GM23338 (cell line): ENCODE results near the gene TM9SF4. TPM values are rescaled to one million over a fixed set of nuclear protein-coding genes. Genes with fewer than 3 reads are reported as not detected.

Source experiments
- ATAC-seq: fragments of 200-7000 bp; cut with Tn5 transposase; 3 replicates; pipeline ENCODE4 v1.9.1; 2020
- DNase-seq: peaks from one replicate; pipeline ENCODE4 v3.0.0-alpha.2; 2015; ENCODE audit warnings: low spot score
- H2AFZ ChIP-seq: fragments of 200-600 bp; sonication (generic); 2 replicates; pipeline ENCODE4 v1.8.0; 2016; ENCODE audit warnings: antibody characterized with exemption, mild to moderate bottlenecking, moderate library complexity
- H3F3A ChIP-seq: fragments of 200-600 bp; sonication (generic); replicated peaks from 2 replicates; pipeline ENCODE4 v1.8.0; 2017; ENCODE audit warnings: antibody characterized with exemption, mixed run types, low read depth
- H3K27ac ChIP-seq: fragments of 200-600 bp; sonication (generic); 2 replicates; pipeline ENCODE4 v1.6.1; 2016; ENCODE audit warnings: low read depth
- H3K27me3 ChIP-seq: fragments of 200-600 bp; sonication (generic); 2 replicates; pipeline ENCODE4 v1.8.0; 2016; ENCODE audit warnings: mild to moderate bottlenecking, mixed run types, moderate library complexity; ENCODE audit not compliant: insufficient read depth
- H3K36me3 ChIP-seq: fragments of 200-600 bp; sonication (generic); 2 replicates; pipeline ENCODE4 v1.8.0; 2016; ENCODE audit warnings: mild to moderate bottlenecking; ENCODE audit not compliant: insufficient read depth
- H3K4me1 ChIP-seq: fragments of 200-600 bp; sonication (generic); 2 replicates; pipeline ENCODE4 v1.8.0; 2016; ENCODE audit warnings: mild to moderate bottlenecking, moderate library complexity; ENCODE audit not compliant: insufficient read depth
- H3K4me2 ChIP-seq: fragments of 200-600 bp; sonication (generic); 2 replicates; pipeline ENCODE4 v1.7.1; 2017; ENCODE audit warnings: mixed run types
- H3K4me3 ChIP-seq: fragments of 200-600 bp; sonication (generic); 2 replicates; pipeline ENCODE4 v1.6.1; 2016; ENCODE audit warnings: mixed run types
- H3K79me2 ChIP-seq: fragments of 200-600 bp; sonication (generic); replicated peaks from 2 replicates; pipeline ENCODE4 v1.8.0; 2017; ENCODE audit warnings: mild to moderate bottlenecking; ENCODE audit not compliant: insufficient read depth
- H3K9me2 ChIP-seq: fragments of 200-600 bp; sonication (generic); 2 replicates; pipeline ENCODE4 v1.8.0; 2017; ENCODE audit not compliant: insufficient read depth
- H4K20me1 ChIP-seq: fragments of 200-600 bp; sonication (generic); replicated peaks from 2 replicates; pipeline ENCODE4 v1.8.0; 2017; ENCODE audit warnings: mild to moderate bottlenecking; ENCODE audit not compliant: insufficient read depth
- H3K27ac Mint-ChIP-seq: 2 replicates; pipeline ENCODE4 v1.8.0; 2020; ENCODE audit warnings: inconsistent platforms, mild to moderate bottlenecking, moderate library complexity, mixed read lengths
- H3K27me3 Mint-ChIP-seq: 3 replicates; pipeline ENCODE4 v1.8.0; 2022; ENCODE audit warnings: low read depth, mild to moderate bottlenecking, moderate library complexity, mixed read lengths, inconsistent platforms; ENCODE audit not compliant: insufficient read depth, poor library complexity
- H3K36me3 Mint-ChIP-seq: 3 replicates; pipeline ENCODE4 v1.8.0; 2021; ENCODE audit warnings: low read depth, mild to moderate bottlenecking, inconsistent platforms, moderate library complexity, mixed read lengths
- H3K4me1 Mint-ChIP-seq: 3 replicates; pipeline ENCODE4 v1.8.0; 2020; ENCODE audit warnings: mild to moderate bottlenecking, inconsistent platforms, mixed read lengths
- H3K4me3 Mint-ChIP-seq: 3 replicates; pipeline ENCODE4 v1.8.0; 2021; ENCODE audit warnings: moderate library complexity, mild to moderate bottlenecking, inconsistent platforms, mixed read lengths
- H3K9me3 Mint-ChIP-seq: 3 replicates; pipeline ENCODE4 v1.8.0; 2020; ENCODE audit warnings: moderate library complexity, mild to moderate bottlenecking, inconsistent platforms, mixed read lengths
- POLR2AphosphoS5 ChIP-seq: IDR thresholded peaks from 2 replicates; pipeline ENCODE4 v1.6.1; 2016; ENCODE audit warnings: antibody characterized with exemption, low read depth
- ZNF331 ChIP-seq: fragments of 250-450 bp; sonication (Bioruptor Pico); IDR thresholded peaks from 2 replicates; pipeline ENCODE4 v1.5.0; 2020; ENCODE audit warnings: low read depth, mild to moderate bottlenecking, moderate library complexity
- polyA plus RNA-seq: library from polyadenylated mRNA; unstranded; fragments of >200 nt; fragmentation: Nextera tagmentation; extraction: Ambion mirVana; gene quantifications from 2 replicates; pipeline ENCODE4 v1.2.1, GENCODE V29; 2016
- total RNA-seq: library from RNA; depleted of rRNA; stranded (reverse); fragments of >200 nt; shearing (Covaris generic); gene quantifications from 2 replicates; pipeline ENCODE4 v1.2.3, GENCODE V29; 2014
- TF ChIP-seq, protein P1 (sequence below): IDR thresholded peaks from 2 replicates; pipeline ENCODE4 v1.6.1; 2016; ENCODE audit warnings: antibody characterized with exemption
- TF ChIP-seq, protein P2 (sequence below): IDR thresholded peaks from one replicate; pipeline ENCODE4 v1.6.1; 2018; ENCODE audit warnings: antibody characterized with exemption; ENCODE audit not compliant: unreplicated experiment
- TF ChIP-seq, protein P3 (sequence below), 2 experiments: fragments of 200-600 bp in 1 of 2; sonication (generic) in 1 of 2; conservative IDR thresholded peaks; 2 replicates each; pipeline versions ENCODE4 v1.5.1 to v1.6.1; 2016 to 2017; ENCODE audit warnings: antibody characterized with exemption in 2 of 2, low read depth in 2 of 2, mild to moderate bottlenecking in 2 of 2, moderate library complexity in 1 of 2

Gene TM9SF4
- total and polyA plus RNA-seq, 2 experiments from 2014 or later = 20.4 to 52.6 TPM

DNA sequence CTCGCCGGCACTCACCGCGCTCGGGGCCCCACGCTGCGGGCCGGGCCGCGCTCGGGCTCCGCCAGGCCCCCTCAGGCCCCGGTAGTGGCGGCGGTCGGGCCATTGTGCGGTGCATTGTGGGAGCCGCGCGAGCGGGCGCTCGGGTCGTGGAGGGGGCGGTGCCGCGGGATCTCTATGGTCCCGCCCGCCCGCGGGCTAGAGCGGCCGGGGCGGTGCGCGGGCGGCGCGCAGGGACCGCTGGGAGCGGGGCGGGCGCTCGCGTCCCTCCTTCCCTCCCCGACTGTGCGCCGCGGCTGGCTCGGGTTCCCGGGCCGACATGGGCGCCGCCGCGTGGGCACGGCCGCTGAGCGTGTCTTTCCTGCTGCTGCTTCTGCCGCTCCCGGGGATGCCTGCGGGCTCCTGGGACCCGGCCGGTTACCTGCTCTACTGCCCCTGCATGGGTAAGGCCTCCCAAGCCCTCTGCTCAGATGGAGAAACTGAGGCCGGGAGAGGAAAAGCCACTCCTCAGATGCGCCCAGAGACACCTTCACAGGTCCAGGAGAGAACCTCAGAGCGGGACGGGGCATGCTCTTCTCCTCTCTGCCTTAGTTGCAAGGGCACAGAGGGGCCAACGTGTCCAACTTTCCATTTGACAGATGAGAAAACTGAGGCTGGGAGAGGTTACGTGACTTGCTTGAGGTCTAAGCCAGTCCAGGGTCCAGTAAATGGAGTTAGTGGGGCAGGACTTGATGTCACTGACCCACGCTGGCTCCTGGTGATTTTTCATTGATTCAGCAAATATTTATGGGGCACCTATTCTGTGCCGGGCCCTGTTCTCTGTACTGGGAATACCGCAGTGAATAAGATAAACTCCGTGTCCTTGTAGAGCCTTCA, 98.3 kb downstream of the TM9SF4 start, which contains the start of the genes PLAGL2 and POFUT1:
Gene PLAGL2, minus strand, starts transcription at position 118 of the 873 bp plus-strand sequence. CDS start 5,565 bp downstream, outside the sequence.
Gene POFUT1, plus strand, starts transcription at position 255 of the 873 bp plus-strand sequence. Its CDS starts 62 bp downstream, at position 317.
- H3K4me2 ChIP-seq = peak within 1 kb of the TSS; percentile 100
- peaks cover 22% of the 10 kb centered on the region; the same call in 1 of the 2 replicates for H3K36me3 ChIP-seq
- no peaks in the 10 kb centered on the region for H3K9me2 ChIP-seq
- Mint-ChIP-seq H3K4me1 (peaks cover 42% of the 10 kb centered on the region), H3K36me3 (peaks cover 28% of the 10 kb centered on the region), H3K27ac (peak within 1 kb of the TSS; percentile 91), H3K9me3 (no peaks in the 10 kb centered on the region), H3K4me3 (peak within 1 kb of the TSS; percentile 95), H3K27me3 (peaks cover 6% of the 10 kb centered on the region)
- ATAC-seq = peak; percentile 94
- peaks cover 78% of the 10 kb centered on the region for H3K79me2 ChIP-seq
- H3K4me1 ChIP-seq = peaks cover 40% of the 10 kb centered on the region
- H3F3A ChIP-seq = peaks cover 23% of the 10 kb centered on the region; the same call in 1 of the 2 replicates
- H2AFZ ChIP-seq = peak within 1 kb of the TSS; percentile 100
- peak within 1 kb of the TSS; percentile 100 for H3K4me3 ChIP-seq
- peak; percentile 96 for DNase-seq
- TF ChIP-seq ZNF331 (CRISPR knock-in tag) (no peak), POLR2AphosphoS5 (peak; percentile 94)
- TF ChIP-seq, protein P1, sequence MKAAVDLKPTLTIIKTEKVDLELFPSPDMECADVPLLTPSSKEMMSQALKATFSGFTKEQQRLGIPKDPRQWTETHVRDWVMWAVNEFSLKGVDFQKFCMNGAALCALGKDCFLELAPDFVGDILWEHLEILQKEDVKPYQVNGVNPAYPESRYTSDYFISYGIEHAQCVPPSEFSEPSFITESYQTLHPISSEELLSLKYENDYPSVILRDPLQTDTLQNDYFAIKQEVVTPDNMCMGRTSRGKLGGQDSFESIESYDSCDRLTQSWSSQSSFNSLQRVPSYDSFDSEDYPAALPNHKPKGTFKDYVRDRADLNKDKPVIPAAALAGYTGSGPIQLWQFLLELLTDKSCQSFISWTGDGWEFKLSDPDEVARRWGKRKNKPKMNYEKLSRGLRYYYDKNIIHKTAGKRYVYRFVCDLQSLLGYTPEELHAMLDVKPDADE = peak; percentile 62; the same call in 1 of the 2 replicates
- TF ChIP-seq, protein P2, sequence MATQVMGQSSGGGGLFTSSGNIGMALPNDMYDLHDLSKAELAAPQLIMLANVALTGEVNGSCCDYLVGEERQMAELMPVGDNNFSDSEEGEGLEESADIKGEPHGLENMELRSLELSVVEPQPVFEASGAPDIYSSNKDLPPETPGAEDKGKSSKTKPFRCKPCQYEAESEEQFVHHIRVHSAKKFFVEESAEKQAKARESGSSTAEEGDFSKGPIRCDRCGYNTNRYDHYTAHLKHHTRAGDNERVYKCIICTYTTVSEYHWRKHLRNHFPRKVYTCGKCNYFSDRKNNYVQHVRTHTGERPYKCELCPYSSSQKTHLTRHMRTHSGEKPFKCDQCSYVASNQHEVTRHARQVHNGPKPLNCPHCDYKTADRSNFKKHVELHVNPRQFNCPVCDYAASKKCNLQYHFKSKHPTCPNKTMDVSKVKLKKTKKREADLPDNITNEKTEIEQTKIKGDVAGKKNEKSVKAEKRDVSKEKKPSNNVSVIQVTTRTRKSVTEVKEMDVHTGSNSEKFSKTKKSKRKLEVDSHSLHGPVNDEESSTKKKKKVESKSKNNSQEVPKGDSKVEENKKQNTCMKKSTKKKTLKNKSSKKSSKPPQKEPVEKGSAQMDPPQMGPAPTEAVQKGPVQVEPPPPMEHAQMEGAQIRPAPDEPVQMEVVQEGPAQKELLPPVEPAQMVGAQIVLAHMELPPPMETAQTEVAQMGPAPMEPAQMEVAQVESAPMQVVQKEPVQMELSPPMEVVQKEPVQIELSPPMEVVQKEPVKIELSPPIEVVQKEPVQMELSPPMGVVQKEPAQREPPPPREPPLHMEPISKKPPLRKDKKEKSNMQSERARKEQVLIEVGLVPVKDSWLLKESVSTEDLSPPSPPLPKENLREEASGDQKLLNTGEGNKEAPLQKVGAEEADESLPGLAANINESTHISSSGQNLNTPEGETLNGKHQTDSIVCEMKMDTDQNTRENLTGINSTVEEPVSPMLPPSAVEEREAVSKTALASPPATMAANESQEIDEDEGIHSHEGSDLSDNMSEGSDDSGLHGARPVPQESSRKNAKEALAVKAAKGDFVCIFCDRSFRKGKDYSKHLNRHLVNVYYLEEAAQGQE = peak; percentile 28
- TF ChIP-seq, protein P3, sequence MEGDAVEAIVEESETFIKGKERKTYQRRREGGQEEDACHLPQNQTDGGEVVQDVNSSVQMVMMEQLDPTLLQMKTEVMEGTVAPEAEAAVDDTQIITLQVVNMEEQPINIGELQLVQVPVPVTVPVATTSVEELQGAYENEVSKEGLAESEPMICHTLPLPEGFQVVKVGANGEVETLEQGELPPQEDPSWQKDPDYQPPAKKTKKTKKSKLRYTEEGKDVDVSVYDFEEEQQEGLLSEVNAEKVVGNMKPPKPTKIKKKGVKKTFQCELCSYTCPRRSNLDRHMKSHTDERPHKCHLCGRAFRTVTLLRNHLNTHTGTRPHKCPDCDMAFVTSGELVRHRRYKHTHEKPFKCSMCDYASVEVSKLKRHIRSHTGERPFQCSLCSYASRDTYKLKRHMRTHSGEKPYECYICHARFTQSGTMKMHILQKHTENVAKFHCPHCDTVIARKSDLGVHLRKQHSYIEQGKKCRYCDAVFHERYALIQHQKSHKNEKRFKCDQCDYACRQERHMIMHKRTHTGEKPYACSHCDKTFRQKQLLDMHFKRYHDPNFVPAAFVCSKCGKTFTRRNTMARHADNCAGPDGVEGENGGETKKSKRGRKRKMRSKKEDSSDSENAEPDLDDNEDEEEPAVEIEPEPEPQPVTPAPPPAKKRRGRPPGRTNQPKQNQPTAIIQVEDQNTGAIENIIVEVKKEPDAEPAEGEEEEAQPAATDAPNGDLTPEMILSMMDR (conservative IDR thresholded peaks at IDR 0.05; ENCODE audit: low read depth in 2 of 2) = peak; percentile 19 to 37; a peak in 2 of 4 replicates
- no peaks in the 10 kb centered on the region for H3K27me3 ChIP-seq
- H4K20me1 ChIP-seq = peaks cover 35% of the 10 kb centered on the region
- H3K27ac ChIP-seq = peak within 1 kb of the TSS; percentile 81
